Lower leg skin (tissue), 3 donors: ENCODE results near the gene CEP83.

ENCODE experiments used
- CTCF ChIP-seq, 3 donors: fragments of 450-650 bp; IDR thresholded peaks; one replicate each; pipeline ENCODE4 v1.5.1; 2016; ENCODE audit warnings: antibody characterized with exemption in 3 of 3, mild to moderate bottlenecking in 3 of 3, moderate library complexity in 2 of 3
- POLR2A ChIP-seq, 2 donors: fragments of 450-650 bp; IDR thresholded peaks; one replicate each; pipeline ENCODE4 v1.6.1; 2016 to 2017; ENCODE audit warnings: antibody characterized with exemption in 2 of 2, mild to moderate bottlenecking in 1 of 2, moderate library complexity in 1 of 2

GRCh38 chr12:94305130-94305957, 154.3 kb downstream of the CEP83 start:
- TF ChIP-seq CTCF (IDR thresholded peaks at IDR 0.05), result no peak
- TF ChIP-seq POLR2A (IDR thresholded peaks at IDR 0.05), result no peak
